SKM-1 (cell line): ENCODE measurements around the gene VN1R5.
"Not testable (repeated sequence)": the region's sequence is repeated elsewhere in the genome, so short reads cannot be mapped to it uniquely, and the experiment has no call there.

Experiments
- DNase-seq: peaks from one replicate; lab custom pipeline; 2025; ENCODE audit not compliant: unreplicated experiment; lab: John Stamatoyannopoulos, UW

The VN1R5 gene

GRCh38 chr1:247270003-247270402, 14.1 kb downstream of the VN1R5 start:
- DNase-seq = no peak

DNA sequence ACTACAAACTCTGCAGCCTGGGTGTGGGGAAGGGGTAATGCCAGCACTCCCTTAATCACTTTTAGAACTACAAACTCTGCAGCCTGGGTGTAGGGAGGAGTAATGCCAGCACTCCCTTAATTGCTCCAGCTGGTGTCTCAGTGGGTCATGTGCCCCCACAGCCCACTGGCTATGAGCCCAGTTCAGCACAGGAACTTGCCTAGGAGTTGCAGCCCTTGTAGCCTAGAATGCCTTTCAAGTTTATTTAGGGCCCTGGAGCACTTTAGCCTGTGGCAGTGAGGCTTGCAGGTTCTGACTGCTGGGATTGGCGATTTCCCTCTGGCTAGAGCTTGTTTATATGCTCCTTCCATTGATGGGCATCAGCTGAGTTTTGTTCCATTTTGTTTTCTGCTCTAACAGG, 17.1 kb downstream of the VN1R5 start:
- DNase-seq = no peak

- no peak for DNase-seq
Measured at GRCh38 chr1:247274605-247275256, 18.9 kb downstream of the VN1R5 start.

DNA sequence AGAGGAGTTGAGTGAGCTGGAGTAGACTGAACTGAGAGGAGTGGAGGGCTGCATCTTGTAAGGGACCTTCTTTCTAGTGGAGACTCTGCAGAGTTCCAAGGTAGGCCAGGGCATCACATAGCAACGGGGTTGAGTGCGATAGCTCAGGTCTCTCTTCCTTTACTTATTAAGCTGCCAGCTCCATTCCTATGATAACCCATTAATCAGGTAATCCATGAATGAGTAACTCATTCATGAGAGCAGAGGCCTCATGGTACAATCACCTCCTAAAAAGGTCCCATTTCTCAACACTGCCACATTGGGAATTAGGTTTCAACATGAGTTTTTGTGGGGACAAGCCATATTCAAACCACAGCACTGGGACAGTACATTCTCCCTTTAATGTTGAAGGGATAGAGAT, 21.3 kb downstream of the VN1R5 start:
- no peak for DNase-seq

DNA sequence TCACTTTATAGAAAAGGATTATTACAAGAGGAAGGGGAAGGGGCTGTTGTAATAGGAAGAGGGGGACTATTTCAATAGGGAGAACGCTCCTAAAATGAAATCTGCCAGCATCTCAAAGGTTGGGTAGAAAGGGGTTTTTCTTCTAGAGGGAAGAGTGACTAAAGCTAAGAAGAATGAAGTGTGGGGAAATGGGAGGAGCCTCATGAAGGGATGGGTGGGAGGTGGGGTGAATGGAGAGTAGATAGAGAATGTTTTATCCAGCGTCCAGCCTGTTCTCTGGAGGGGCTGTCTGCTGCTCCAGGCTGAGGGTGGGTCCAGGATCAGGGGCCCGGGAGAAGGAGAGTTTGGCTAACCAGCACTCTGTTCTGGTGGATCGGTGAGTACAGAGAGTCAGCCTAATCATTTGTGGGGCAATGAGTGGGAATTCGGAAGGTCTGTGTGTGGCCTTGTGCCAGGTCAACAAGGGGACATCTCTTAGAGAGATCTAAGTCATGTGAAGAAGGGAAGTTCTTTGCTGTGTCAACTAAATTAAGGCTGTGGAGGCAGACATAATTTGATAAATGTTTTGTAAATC, 25.2 kb downstream of the VN1R5 start:
- DNase-seq = no peak

DNA sequence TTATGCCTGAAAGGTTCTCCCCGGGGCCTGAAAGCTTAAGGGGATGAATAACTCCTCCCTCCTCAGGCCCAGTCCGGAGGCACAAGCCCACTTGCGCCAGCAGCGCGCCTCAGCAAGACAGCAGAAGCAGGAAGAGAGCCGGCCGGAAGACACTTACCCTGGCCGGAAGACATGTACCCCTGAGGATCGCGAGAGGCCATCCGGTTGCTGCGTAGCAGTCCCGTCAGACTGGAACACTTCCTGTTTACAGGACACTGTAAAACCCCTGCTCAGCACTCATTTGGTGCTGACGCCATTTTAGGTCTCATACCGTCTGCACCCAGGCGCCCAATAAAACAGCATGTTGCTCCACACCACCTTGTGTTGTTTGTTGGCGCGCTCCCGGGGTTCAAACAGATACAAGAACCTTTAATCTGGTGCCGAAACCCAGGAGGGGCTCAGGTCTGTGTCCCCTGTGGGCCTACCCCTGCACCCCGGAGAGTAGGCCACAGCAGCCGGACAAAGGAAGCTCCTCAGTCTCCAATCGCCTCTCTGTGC, 30.3 kb downstream of the VN1R5 start:
- no peak for DNase-seq

GRCh38 chr1:247287460-247287859, 31.6 kb downstream of the VN1R5 start:
- no peak for DNase-seq

GRCh38 chr1:247288341-247288740, 32.5 kb downstream of the VN1R5 start:
- no peak for DNase-seq

DNA sequence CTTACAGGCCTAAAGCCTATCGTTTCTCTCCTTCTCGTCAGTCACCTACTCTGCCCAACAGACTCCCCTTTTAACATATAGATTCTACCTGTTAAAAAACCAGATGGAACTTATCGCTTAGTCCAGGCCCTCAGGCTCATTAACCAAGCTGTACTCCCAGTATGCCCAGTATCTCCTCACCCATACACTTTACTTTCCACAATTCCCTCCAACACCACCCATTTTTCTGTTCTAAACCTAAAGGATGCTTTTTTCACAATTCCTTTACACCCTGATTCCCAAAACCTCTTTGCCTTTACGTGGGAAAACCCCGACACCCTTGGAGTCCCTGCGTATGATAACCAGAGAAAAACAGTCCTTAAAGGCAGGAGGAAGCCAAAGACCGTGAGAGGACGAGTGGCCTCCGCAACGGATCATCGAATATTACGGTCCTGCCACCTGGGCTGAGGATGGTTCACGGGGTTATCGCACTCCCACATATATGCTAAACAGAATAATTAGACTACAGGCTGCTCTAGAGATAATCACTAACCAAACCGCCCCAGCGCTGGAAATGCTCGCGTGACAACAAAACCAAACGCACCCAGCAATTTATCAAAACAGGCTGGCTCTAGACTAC, 33.5 kb downstream of the VN1R5 start:
- not testable (repeated sequence) for DNase-seq

- DNase-seq = no peak
Measured at GRCh38 chr1:247290576-247290975, 34.7 kb downstream of the VN1R5 start.

GRCh38 chr1:247291161-247291560, 35.3 kb downstream of the VN1R5 start:
- no peak for DNase-seq

GRCh38 chr1:247291833-247292561, 36.1 kb downstream of the VN1R5 start:
- DNase-seq = no peak

GRCh38 chr1:247293047-247293446, 37.2 kb downstream of the VN1R5 start:
- no peak for DNase-seq

DNA sequence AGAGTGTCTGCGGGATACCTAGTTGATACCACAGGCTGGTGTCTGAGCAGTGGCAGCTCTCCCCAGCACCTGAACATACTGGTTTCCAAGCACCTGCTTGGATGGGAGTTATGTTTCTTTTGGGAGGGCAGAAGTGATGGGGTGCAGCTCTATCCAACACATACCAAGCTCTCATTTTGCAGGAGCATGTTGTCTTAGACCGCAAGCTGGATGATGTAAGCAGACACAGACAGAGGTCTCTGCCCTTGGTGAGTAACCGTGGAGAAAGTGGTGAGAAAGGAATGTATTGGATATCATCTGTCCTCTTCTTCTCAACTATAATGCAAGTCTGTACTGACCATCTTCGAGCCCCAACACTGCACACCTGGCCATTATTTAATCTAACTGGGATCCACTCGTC, 38.4 kb downstream of the VN1R5 start:
- DNase-seq = no peak

DNA sequence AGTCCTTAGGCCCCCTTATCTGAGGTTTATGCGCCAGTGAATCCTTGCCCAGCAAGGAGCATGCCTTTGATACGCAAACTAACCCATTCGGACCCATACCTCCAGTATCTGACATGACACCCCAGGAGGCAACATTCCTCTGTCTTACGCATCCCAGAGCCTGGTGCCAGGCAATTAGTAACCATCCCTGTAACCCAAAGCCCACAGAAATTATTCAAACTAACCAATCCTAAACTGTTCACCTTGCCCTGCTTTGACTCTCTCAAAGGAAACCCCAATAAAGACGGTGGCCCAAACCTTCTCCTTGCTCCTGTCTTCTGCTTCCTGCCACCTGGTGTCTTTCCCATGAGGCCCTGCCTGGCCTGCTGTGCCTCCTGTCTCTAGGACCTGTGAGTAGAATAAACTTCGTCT, 39.4 kb downstream of the VN1R5 start:
- no peak for DNase-seq

GRCh38 chr1:247295746-247296145, 39.9 kb downstream of the VN1R5 start:
- DNase-seq = no peak

DNA sequence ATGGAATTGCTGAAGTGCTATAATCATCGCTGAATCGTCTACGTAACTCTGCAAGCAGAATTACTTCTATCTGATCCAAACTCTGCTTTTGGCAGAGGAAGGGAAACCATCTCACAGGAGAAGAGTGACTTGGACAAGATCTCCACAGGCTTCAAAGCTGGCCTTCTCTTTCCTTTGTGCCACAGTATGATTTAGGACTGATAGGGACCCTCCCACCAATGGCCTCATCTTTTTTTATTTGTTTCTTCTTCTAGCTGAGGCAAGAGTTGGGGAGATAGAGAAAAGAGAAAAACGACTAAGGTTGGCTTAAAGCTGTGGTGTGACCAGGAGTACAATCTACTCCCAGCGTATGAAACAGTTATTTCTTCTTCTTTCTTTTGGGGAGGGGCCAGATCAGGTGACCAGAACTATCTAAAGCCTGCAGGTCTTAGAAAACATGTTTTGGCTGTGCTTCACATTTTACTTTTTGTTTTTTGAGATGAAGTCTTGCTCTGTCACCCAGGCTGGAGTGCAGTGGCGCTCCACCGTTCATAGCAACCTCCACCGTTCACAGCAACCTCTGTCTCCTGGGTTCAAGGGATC, 40.8 kb downstream of the VN1R5 start:
- no peak for DNase-seq

- DNase-seq = no peak
Measured at GRCh38 chr1:247297263-247298123, 41.6 kb downstream of the VN1R5 start.

DNA sequence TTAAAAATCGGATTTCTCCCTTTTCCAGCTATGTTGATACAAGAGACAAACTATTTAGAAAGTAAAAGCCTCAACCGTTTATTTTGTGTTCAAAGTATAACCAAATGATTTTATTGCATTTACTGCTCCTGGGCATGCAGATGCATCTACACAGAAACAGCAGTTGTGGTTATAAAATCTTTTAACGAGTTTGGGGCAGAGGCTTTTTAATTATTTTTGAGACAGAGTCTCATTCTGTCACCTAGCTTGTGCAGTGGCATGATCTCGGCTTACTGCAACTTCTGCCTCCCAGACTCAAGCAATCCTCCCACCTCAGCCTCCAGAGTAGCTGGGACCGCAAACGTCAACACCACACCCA, 42.2 kb downstream of the VN1R5 start:
- DNase-seq = no peak

GRCh38 chr1:247298701-247299100, 42.8 kb downstream of the VN1R5 start:
- DNase-seq = no peak
